Vagina (tissue), 2 donors: Measurements from ENCODE around the gene TFPT.

Source experiments
- CTCF ChIP-seq, 3 experiments: fragments of 450-650 bp in 2 of 3; fragments of 200-600 bp in 1 of 3; sonication (generic) in 1 of 3; IDR thresholded peaks; one replicate each; pipeline ENCODE4 v1.5.1; 2017 to 2019; ENCODE audit warnings: antibody characterized with exemption in 3 of 3, mild to moderate bottlenecking in 2 of 3, moderate library complexity in 2 of 3
- POLR2A ChIP-seq, 2 donors: fragments of 450-650 bp; IDR thresholded peaks; one replicate each; pipeline ENCODE4 v1.6.1; 2017; ENCODE audit warnings: antibody characterized with exemption in 2 of 2, mild to moderate bottlenecking in 2 of 2, moderate library complexity in 2 of 2

- TF ChIP-seq CTCF (IDR thresholded peaks at IDR 0.05) (no peak), POLR2A (IDR thresholded peaks at IDR 0.05) (peak in 1 of 2 donors; percentile 25)
Observed at GRCh38 chr19:54115109-54116063, at the start of gene TFPT, which contains the start of gene PRPF31.
